Measurements from ENCODE around the gene AGR3. TPM values are rescaled to one million over a fixed set of nuclear protein-coding genes. Genes with fewer than 3 reads are reported as not detected.
"Not testable (repeated sequence)": the region's sequence is repeated elsewhere in the genome, so short reads cannot be mapped to it uniquely, and the experiment has no call there.

AGR3 gene
- total RNA-seq, 1 donor from 2014 or later = not detected

GRCh38 chr7:16875861-16876260 lies 5.9 kb downstream of the AGR3 start:
- TF ChIP-seq CTCF (IDR thresholded peaks at IDR 0.05; ENCODE audit: insufficient read depth, low read length, severe bottlenecking) = no peak
- no peaks in the 10 kb centered on the region for H3K27me3 ChIP-seq (ENCODE audit: control insufficient read depth, insufficient read depth, low read length)
- FAIRE-seq (no peak), DNase-seq (ENCODE audit: low read depth) (no peak)
- H3K4me3 ChIP-seq (ENCODE audit: low read depth, low read length) = no peak overlapping the region
- H3K36me3 ChIP-seq (ENCODE audit: control insufficient read depth, insufficient read depth, low read length) = no peaks in the 10 kb centered on the region

- H3K36me3 ChIP-seq (ENCODE audit: control insufficient read depth, insufficient read depth, low read length) = no peaks in the 10 kb centered on the region
- DNase-seq (ENCODE audit: low read depth) (no peak), FAIRE-seq (no peak)
- H3K27me3 ChIP-seq (ENCODE audit: control insufficient read depth, insufficient read depth, low read length) = no peaks in the 10 kb centered on the region
- TF ChIP-seq CTCF (IDR thresholded peaks at IDR 0.05; ENCODE audit: insufficient read depth, low read length, severe bottlenecking) = no peak
- H3K4me3 ChIP-seq (ENCODE audit: low read depth, low read length) = no peak overlapping the region
Observed at GRCh38 chr7:16874066-16874465, 7.7 kb downstream of the AGR3 start.

- no peak overlapping the region for H3K4me3 ChIP-seq (ENCODE audit: low read depth, low read length)
- no peak for DNase-seq (ENCODE audit: low read depth)
- no peak for TF ChIP-seq CTCF (IDR thresholded peaks at IDR 0.05; ENCODE audit: insufficient read depth, low read length, severe bottlenecking)
- no peaks in the 10 kb centered on the region for H3K27me3 ChIP-seq (ENCODE audit: control insufficient read depth, insufficient read depth, low read length)
- no peaks in the 10 kb centered on the region for H3K36me3 ChIP-seq (ENCODE audit: control insufficient read depth, insufficient read depth, low read length)
- FAIRE-seq = no peak
Observed at GRCh38 chr7:16867328-16867727, 14.5 kb downstream of the AGR3 start.

- FAIRE-seq; DNase-seq (ENCODE audit: low read depth); H3K36me3 ChIP-seq (ENCODE audit: control insufficient read depth, insufficient read depth, low read length); H3K4me3 ChIP-seq (ENCODE audit: low read depth, low read length); H3K27me3 ChIP-seq (ENCODE audit: control insufficient read depth, insufficient read depth, low read length): not testable (repeated sequence)
Observed at GRCh38 chr7:16853189-16853588, 28.6 kb downstream of the AGR3 start.

GRCh38 chr7:16851829-16852228 lies 30.0 kb downstream of the AGR3 start:
- H3K27me3 ChIP-seq (ENCODE audit: control insufficient read depth, insufficient read depth, low read length) = no peaks in the 10 kb centered on the region
- FAIRE-seq = no peak
- H3K36me3 ChIP-seq (ENCODE audit: control insufficient read depth, insufficient read depth, low read length) = no peaks in the 10 kb centered on the region
- TF ChIP-seq CTCF (IDR thresholded peaks at IDR 0.05; ENCODE audit: insufficient read depth, low read length, severe bottlenecking) = no peak
- peak; percentile 18 for DNase-seq (ENCODE audit: low read depth)
- no peak overlapping the region for H3K4me3 ChIP-seq (ENCODE audit: low read depth, low read length)

- DNase-seq (ENCODE audit: low read depth) (no peak), FAIRE-seq (no peak)
- H3K4me3 ChIP-seq (ENCODE audit: low read depth, low read length) = no peak overlapping the region
- no peaks in the 10 kb centered on the region for H3K27me3 ChIP-seq (ENCODE audit: control insufficient read depth, insufficient read depth, low read length)
- no peaks in the 10 kb centered on the region for H3K36me3 ChIP-seq (ENCODE audit: control insufficient read depth, insufficient read depth, low read length)
- no peak for TF ChIP-seq CTCF (IDR thresholded peaks at IDR 0.05; ENCODE audit: insufficient read depth, low read length, severe bottlenecking)
Observed at GRCh38 chr7:16850614-16851466, 30.9 kb downstream of the AGR3 start.

Data from bronchial epithelial cell (primary cell).